CD4-positive, alpha-beta memory T cell (primary cell): ENCODE results near the gene GPR39. TPM values are rescaled to one million over a fixed set of nuclear protein-coding genes. Genes with fewer than 3 reads are reported as not detected.

ENCODE experiments used
- CTCF ChIA-PET: fragments of 350-600 bp; sonication (Branson Sonifier 250); formaldehyde crosslinking; loops from one replicate; lab custom pipeline; 2021; ENCODE audit warnings: inconsistent platforms; ENCODE audit not compliant: partially characterized antibody; lab: Charles Lee
- POLR2A ChIA-PET: fragments of 350-600 bp; sonication (Branson Sonifier 250); formaldehyde crosslinking; loops from one replicate; lab custom pipeline; 2021; ENCODE audit not compliant: partially characterized antibody; lab: Charles Lee
- DNase-seq, 5 donors: peaks; one replicate each; pipeline versions ENCODE4 v3.0.0 to v3.0.0-alpha.2; 2020 to 2022; ENCODE audit warnings: mixed read lengths in 1 of 5
- H3K27ac ChIP-seq: one replicate; pipeline ENCODE4 v1.7.0; 2013; ENCODE audit warnings: low read depth, low read length
- H3K27me3 ChIP-seq: 2 replicates; pipeline ENCODE4 v1.7.0; 2013; ENCODE audit warnings: mild to moderate bottlenecking, low read length, moderate library complexity; ENCODE audit not compliant: insufficient read depth
- H3K36me3 ChIP-seq: 2 replicates; pipeline ENCODE4 v1.7.0; 2013; ENCODE audit warnings: mild to moderate bottlenecking, low read length, moderate library complexity; ENCODE audit not compliant: insufficient read depth
- H3K4me1 ChIP-seq: 2 replicates; pipeline ENCODE4 v1.7.0; 2013; ENCODE audit warnings: mild to moderate bottlenecking, low read length, moderate library complexity; ENCODE audit not compliant: insufficient read depth
- H3K4me3 ChIP-seq, 2 donors: one replicate each; pipeline ENCODE4 v1.7.0; 2013; ENCODE audit warnings: low read length in 2 of 2, mild to moderate bottlenecking in 1 of 2
- H3K9me3 ChIP-seq, 2 donors: one replicate each; pipeline ENCODE4 v1.7.0; 2013; ENCODE audit warnings: low read length in 2 of 2, control low read depth in 1 of 2; ENCODE audit not compliant: control insufficient read depth in 1 of 2
- H3K27ac Mint-ChIP-seq, 7 donors: one replicate each; pipeline ENCODE4 v1.8.0; 2020 to 2021; ENCODE audit warnings: mixed read lengths in 7 of 7, mild to moderate bottlenecking in 6 of 7, inconsistent platforms in 3 of 7, moderate library complexity in 3 of 7
- H3K27me3 Mint-ChIP-seq, 2 donors: one replicate each; pipeline ENCODE4 v1.8.0; 2020 to 2021; ENCODE audit warnings: mixed read lengths in 2 of 2
- H3K36me3 Mint-ChIP-seq, 2 donors: one replicate each; pipeline ENCODE4 v1.8.0; 2020 to 2021; ENCODE audit warnings: mixed read lengths in 2 of 2, inconsistent platforms in 1 of 2, mild to moderate bottlenecking in 1 of 2
- H3K4me1 Mint-ChIP-seq, 4 donors: one replicate each; pipeline ENCODE4 v1.8.0; 2020 to 2021; ENCODE audit warnings: mixed read lengths in 4 of 4, mild to moderate bottlenecking in 1 of 4
- H3K4me3 Mint-ChIP-seq, 8 donors: one replicate each; pipeline ENCODE4 v1.8.0; 2020 to 2021; ENCODE audit warnings: mixed read lengths in 8 of 8, mild to moderate bottlenecking in 7 of 8, moderate library complexity in 6 of 8, inconsistent platforms in 3 of 8
- H3K9me3 Mint-ChIP-seq, 8 donors: one replicate each; pipeline ENCODE4 v1.8.0; 2020 to 2021; ENCODE audit warnings: mixed read lengths in 8 of 8, mild to moderate bottlenecking in 5 of 8, inconsistent platforms in 3 of 8, moderate library complexity in 1 of 8
- intact Hi-C: fragments of 100-400 bp; cut with micrococcal nuclease; formaldehyde crosslinking; loops from one replicate; pipeline ENCODE4 v1.15.1; 2023
- polyA plus RNA-seq, 2 donors: library from polyadenylated mRNA; unstranded; fragments of 300-500 nt; fragmentation: Illumina TruSeq; gene quantifications; one replicate each; pipeline ENCODE4 v1.2.3, GENCODE V29; 2021
- total RNA-seq, 2 experiments: library from RNA; stranded (reverse); gene quantifications; one replicate each; pipeline ENCODE4 v1.2.3, GENCODE V29; 2021

GPR39 gene
- total and polyA plus RNA-seq, 4 experiments from 2014 or later: not detected

DNA sequence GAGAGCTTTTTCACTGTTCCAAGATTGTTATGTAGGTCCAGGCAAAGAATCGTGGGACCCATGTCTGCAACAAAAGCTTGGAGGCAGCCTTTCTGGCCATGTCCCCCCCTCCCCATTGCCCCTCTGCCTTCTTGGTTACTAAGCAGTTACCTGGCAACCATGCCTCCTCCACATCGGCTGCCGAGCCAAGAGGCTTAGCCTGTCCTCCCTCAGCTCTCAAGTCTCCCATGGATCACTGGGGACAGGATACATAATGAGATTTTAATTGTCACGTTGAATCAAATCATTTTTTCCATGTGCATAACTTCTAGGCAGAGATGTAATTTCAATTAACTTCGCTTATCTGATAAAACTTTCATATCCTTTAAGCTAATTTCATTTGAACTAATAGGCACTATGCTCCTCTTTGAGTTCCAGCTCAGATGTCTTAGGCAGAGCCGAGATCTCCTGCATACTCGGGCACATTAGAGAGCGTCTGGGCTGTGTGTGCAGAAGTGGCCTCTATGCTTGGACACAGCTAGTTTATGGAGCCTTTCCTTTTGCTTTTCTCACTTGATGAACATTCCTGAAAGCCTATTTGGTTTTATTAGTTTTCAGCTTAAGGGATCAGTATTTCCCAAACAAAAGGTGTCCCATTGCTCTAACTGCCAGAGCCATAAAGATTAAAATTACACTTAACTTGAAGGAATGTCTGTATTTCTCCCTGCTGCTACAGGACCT, 172.7 kb downstream of the GPR39 start:
- ChIA-PET CTCF (no interaction called here), POLR2A (no interaction called here)
- Histone ChIP-seq H3K27ac (no peak overlapping the region), H3K4me3 (no peak overlapping the region), H3K36me3 (no peaks in the 10 kb centered on the region), H3K27me3 (no peaks in the 10 kb centered on the region), H3K4me1 (no peaks in the 10 kb centered on the region), H3K9me3 (no peaks in the 10 kb centered on the region)
- no peak overlapping the region for H3K27ac Mint-ChIP-seq
- H3K4me1 Mint-ChIP-seq: no peaks in the 10 kb centered on the region
- intact Hi-C loops: no loop called here
- H3K4me3 Mint-ChIP-seq: no peak overlapping the region
- no peaks in the 10 kb centered on the region for H3K27me3 Mint-ChIP-seq
- H3K36me3 Mint-ChIP-seq: no peaks in the 10 kb centered on the region
- H3K9me3 Mint-ChIP-seq: peaks cover 0 to 7% (median 1%) of the 10 kb centered on the region in 8 donors
- DNase-seq: no peak

DNA sequence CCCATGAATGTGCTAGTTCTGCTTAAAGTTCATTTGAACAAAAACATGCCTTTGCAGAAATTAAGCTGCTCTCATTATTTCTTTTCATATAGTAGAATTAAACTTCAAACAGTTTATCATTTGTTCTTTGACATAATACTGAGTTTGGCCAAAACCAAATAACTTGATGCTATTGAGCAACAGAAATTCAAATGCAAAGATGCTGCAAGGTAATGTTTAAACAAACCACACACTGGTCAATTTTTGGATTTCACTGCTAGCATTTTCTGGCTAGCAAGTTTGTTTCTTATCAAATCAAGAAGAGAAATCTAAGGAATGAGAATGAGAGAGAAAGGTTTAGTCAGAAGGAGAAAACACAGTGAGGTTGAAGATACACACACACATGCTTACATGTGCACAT, 173.4 kb downstream of the GPR39 start:
- no peaks in the 10 kb centered on the region for H3K4me1 ChIP-seq
- H3K9me3 Mint-ChIP-seq: peaks cover 0 to 7% (median 1%) of the 10 kb centered on the region in 8 donors
- no peak overlapping the region for H3K4me3 ChIP-seq
- no peak overlapping the region for H3K4me3 Mint-ChIP-seq
- no peak overlapping the region for H3K27ac ChIP-seq
- ChIA-PET POLR2A (no interaction called here), CTCF (no interaction called here)
- H3K27ac Mint-ChIP-seq: no peak overlapping the region
- intact Hi-C loops: no loop called here
- no peaks in the 10 kb centered on the region for H3K27me3 Mint-ChIP-seq
- H3K36me3 ChIP-seq: no peaks in the 10 kb centered on the region
- H3K4me1 Mint-ChIP-seq: no peaks in the 10 kb centered on the region
- no peaks in the 10 kb centered on the region for H3K9me3 ChIP-seq
- DNase-seq: no peak
- no peaks in the 10 kb centered on the region for H3K27me3 ChIP-seq
- H3K36me3 Mint-ChIP-seq: no peaks in the 10 kb centered on the region

- Mint-ChIP-seq H3K9me3 (peaks cover 0 to 12% (median 4%) of the 10 kb centered on the region in 8 donors), H3K36me3 (no peaks in the 10 kb centered on the region), H3K27ac (no peak overlapping the region), H3K4me3 (no peak overlapping the region), H3K4me1 (no peaks in the 10 kb centered on the region), H3K27me3 (no peaks in the 10 kb centered on the region)
- intact Hi-C loops: no loop called here
- no peaks in the 10 kb centered on the region for H3K27me3 ChIP-seq
- H3K9me3 ChIP-seq: no peaks in the 10 kb centered on the region
- ChIA-PET POLR2A (no interaction called here), CTCF (no interaction called here)
- H3K36me3 ChIP-seq: no peaks in the 10 kb centered on the region
- H3K4me1 ChIP-seq: no peaks in the 10 kb centered on the region
- H3K27ac ChIP-seq: no peak overlapping the region
- no peak overlapping the region for H3K4me3 ChIP-seq
- no peak for DNase-seq
These were observed 176.6 kb downstream of the GPR39 start for GRCh38 chr2:132593171-132593570.

- Mint-ChIP-seq H3K36me3 (no peaks in the 10 kb centered on the region), H3K27ac (no peak overlapping the region), H3K4me1 (no peaks in the 10 kb centered on the region), H3K4me3 (no peak overlapping the region), H3K27me3 (peaks cover 1 to 5% of the 10 kb centered on the region in 2 donors), H3K9me3 (peaks cover 3 to 9% (median 6%) of the 10 kb centered on the region in 8 donors)
- H3K4me3 ChIP-seq: no peak overlapping the region
- intact Hi-C loops: no loop called here
- no peak for DNase-seq
- ChIA-PET CTCF (no interaction called here), POLR2A (no interaction called here)
- H3K27me3 ChIP-seq: no peaks in the 10 kb centered on the region
- no peaks in the 10 kb centered on the region for H3K36me3 ChIP-seq
- H3K27ac ChIP-seq: no peak overlapping the region
- no peaks in the 10 kb centered on the region for H3K4me1 ChIP-seq
- H3K9me3 ChIP-seq: no peaks in the 10 kb centered on the region
These were observed 178.6 kb downstream of the GPR39 start for GRCh38 chr2:132595186-132595585.

DNA sequence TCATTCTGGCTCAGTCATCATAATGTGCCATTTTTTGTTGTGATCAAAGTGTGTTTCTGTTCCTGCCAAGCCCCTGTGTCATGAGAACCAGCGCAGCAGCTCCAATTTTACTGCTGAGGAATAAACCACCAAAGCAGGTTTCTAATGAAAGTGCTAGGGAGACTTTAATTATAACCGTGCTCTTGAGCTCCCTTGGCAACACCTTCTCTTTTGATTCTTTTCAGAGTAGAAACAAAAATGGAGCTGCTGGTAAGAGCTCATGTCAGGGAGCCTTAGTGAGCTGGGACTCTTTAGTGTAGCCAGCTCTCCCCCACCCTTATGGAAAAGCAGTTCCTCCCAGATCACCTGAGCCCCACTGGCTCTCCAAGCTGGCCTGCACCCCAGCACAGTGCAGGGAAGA, 179.1 kb downstream of the GPR39 start:
- Mint-ChIP-seq H3K4me3 (no peak overlapping the region), H3K36me3 (no peaks in the 10 kb centered on the region), H3K27me3 (peaks cover 1 to 5% of the 10 kb centered on the region in 2 donors), H3K4me1 (no peaks in the 10 kb centered on the region), H3K27ac (no peak overlapping the region), H3K9me3 (peaks cover under 1 to 11% (median 5%) of the 10 kb centered on the region in 8 donors)
- Histone ChIP-seq H3K27ac (no peak overlapping the region), H3K4me3 (no peak overlapping the region), H3K9me3 (no peaks in the 10 kb centered on the region), H3K4me1 (no peaks in the 10 kb centered on the region), H3K36me3 (no peaks in the 10 kb centered on the region), H3K27me3 (no peaks in the 10 kb centered on the region)
- POLR2A ChIA-PET: no interaction called here
- intact Hi-C loops: no loop called here
- DNase-seq: no peak
- CTCF ChIA-PET: no interaction called here

- intact Hi-C loops: no loop called here
- H3K27me3 ChIP-seq: no peaks in the 10 kb centered on the region
These were observed 180.6 kb downstream of the GPR39 start for GRCh38 chr2:132597166-132597565.

DNA sequence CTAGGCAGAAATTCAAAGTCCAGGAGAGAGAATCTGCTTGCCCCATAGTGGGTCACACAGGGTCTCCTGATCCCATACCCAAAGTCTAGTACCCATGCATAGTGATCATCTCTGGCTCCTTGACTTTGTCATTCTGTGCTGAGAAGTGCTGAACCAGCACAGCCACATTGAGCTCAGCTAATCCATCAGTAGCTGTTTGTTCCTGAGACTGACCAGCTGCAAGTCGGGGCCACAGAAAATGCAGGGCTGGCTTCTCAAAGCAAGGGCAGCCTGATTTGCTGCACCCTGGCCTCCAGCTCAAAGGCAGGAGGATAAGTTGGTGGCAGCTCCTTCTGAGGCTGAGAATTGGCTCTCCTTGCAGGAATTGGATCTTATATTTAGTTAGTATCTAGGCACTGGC, 181.2 kb downstream of the GPR39 start:
- H3K27ac ChIP-seq: no peak overlapping the region
- intact Hi-C loops: no loop called here
- Mint-ChIP-seq H3K27me3 (peaks cover 1 to 5% of the 10 kb centered on the region in 2 donors), H3K27ac (no peak overlapping the region), H3K36me3 (no peaks in the 10 kb centered on the region), H3K9me3 (peaks cover 3 to 11% (median 5%) of the 10 kb centered on the region in 8 donors), H3K4me3 (no peak overlapping the region), H3K4me1 (no peaks in the 10 kb centered on the region)
- H3K4me1 ChIP-seq: no peaks in the 10 kb centered on the region
- H3K27me3 ChIP-seq: no peaks in the 10 kb centered on the region
- no peaks in the 10 kb centered on the region for H3K9me3 ChIP-seq
- no peaks in the 10 kb centered on the region for H3K36me3 ChIP-seq
- ChIA-PET POLR2A (no interaction called here), CTCF (no interaction called here)
- no peak for DNase-seq
- no peak overlapping the region for H3K4me3 ChIP-seq

More at GRCh38 chr2:132597166-132597565, 180.6 kb downstream of the GPR39 start:
- ChIA-PET CTCF (no interaction called here), POLR2A (no interaction called here)
- no peaks in the 10 kb centered on the region for H3K9me3 ChIP-seq
- no peak overlapping the region for H3K27ac ChIP-seq
- no peak overlapping the region for H3K4me3 ChIP-seq
- H3K4me1 Mint-ChIP-seq: no peaks in the 10 kb centered on the region
- no peak overlapping the region for H3K4me3 Mint-ChIP-seq
- DNase-seq: no peak
- H3K9me3 Mint-ChIP-seq: peaks cover 3 to 11% (median 5%) of the 10 kb centered on the region in 8 donors
- H3K36me3 Mint-ChIP-seq: no peaks in the 10 kb centered on the region
- peaks cover 1 to 5% of the 10 kb centered on the region in 2 donors for H3K27me3 Mint-ChIP-seq
- H3K36me3 ChIP-seq: no peaks in the 10 kb centered on the region
- H3K27ac Mint-ChIP-seq: no peak overlapping the region
- no peaks in the 10 kb centered on the region for H3K4me1 ChIP-seq
